Smooth muscle cell (in vitro differentiated cells): ENCODE measurements around the gene CYCS. TPM values are rescaled to one million over a fixed set of nuclear protein-coding genes. Genes with fewer than 3 reads are reported as not detected.

Experiments used
- DNase-seq: peaks from one replicate; lab custom pipeline; 2025; ENCODE audit not compliant: unreplicated experiment; lab: John Stamatoyannopoulos, UW
- H2AFZ ChIP-seq: fragments of 200-600 bp; sonication (generic); 2 replicates; pipeline ENCODE4 v1.6.0; 2016; ENCODE audit warnings: antibody characterized with exemption, low read depth, mild to moderate bottlenecking
- H3F3A ChIP-seq: fragments of 200-600 bp; sonication (generic); 2 replicates; pipeline ENCODE4 v1.6.0; 2017; ENCODE audit warnings: antibody characterized with exemption, low read depth
- H3K27ac ChIP-seq: fragments of 200-600 bp; sonication (generic); 2 replicates; pipeline ENCODE4 v1.5.1; 2016; ENCODE audit warnings: low read depth, mild to moderate bottlenecking
- H3K27me3 ChIP-seq: fragments of 200-600 bp; sonication (generic); 2 replicates; pipeline ENCODE4 v1.6.1; 2016; ENCODE audit warnings: low read depth, mild to moderate bottlenecking
- H3K36me3 ChIP-seq: fragments of 200-600 bp; sonication (generic); 2 replicates; pipeline ENCODE4 v1.5.1; 2016; ENCODE audit warnings: low read depth
- H3K4me1 ChIP-seq: fragments of 200-600 bp; sonication (generic); 2 replicates; pipeline ENCODE4 v1.5.1; 2016; ENCODE audit warnings: low read depth
- H3K4me2 ChIP-seq: fragments of 200-600 bp; sonication (generic); 2 replicates; pipeline ENCODE4 v1.6.0; 2016; ENCODE audit warnings: mild to moderate bottlenecking
- H3K4me3 ChIP-seq: fragments of 200-600 bp; sonication (generic); 2 replicates; pipeline ENCODE4 v1.5.1; 2016; ENCODE audit warnings: mild to moderate bottlenecking
- H3K79me2 ChIP-seq: fragments of 200-600 bp; sonication (generic); 2 replicates; pipeline ENCODE4 v1.6.0; 2016; ENCODE audit warnings: low read depth, mild to moderate bottlenecking
- H3K9ac ChIP-seq: fragments of 200-600 bp; sonication (generic); 2 replicates; pipeline ENCODE4 v1.6.0; 2016; ENCODE audit warnings: low read depth
- H3K9me3 ChIP-seq: fragments of 200-600 bp; sonication (generic); replicated peaks from 2 replicates; pipeline ENCODE4 v1.5.1; 2016; ENCODE audit warnings: low read depth
- H4K20me1 ChIP-seq: fragments of 200-600 bp; sonication (generic); 2 replicates; pipeline ENCODE4 v1.6.0; 2016; ENCODE audit warnings: low read depth
- WGBS: methylation state at CpG from one replicate; pipeline ENCODE4 v1.1.7; 2016; ENCODE audit warnings: low lambda C conversion rate; 5-methylcytosine and 5-hydroxymethylcytosine counted together
- polyA plus RNA-seq: library from polyadenylated mRNA; unstranded; fragments of >200 nt; fragmentation: Nextera tagmentation; extraction: Ambion mirVana; gene quantifications from 2 replicates; pipeline ENCODE4 v1.2.1, GENCODE V29; 2016
- total RNA-seq: library from RNA; depleted of rRNA; stranded (reverse); fragments of >200 nt; gene quantifications from 2 replicates; pipeline ENCODE4 v1.2.3, GENCODE V29; 2014
- TF ChIP-seq, protein P1 (sequence below): fragments of 200-600 bp; sonication (generic); IDR thresholded peaks from 2 replicates; pipeline ENCODE4 v1.5.1; 2017; ENCODE audit warnings: borderline replicate concordance, mild to moderate bottlenecking, antibody characterized with exemption; ENCODE audit not compliant: insufficient read depth, poor library complexity, severe bottlenecking

Gene CYCS
- total and polyA plus RNA-seq, 2 experiments from 2014 or later, result 100 to 154 TPM

DNA sequence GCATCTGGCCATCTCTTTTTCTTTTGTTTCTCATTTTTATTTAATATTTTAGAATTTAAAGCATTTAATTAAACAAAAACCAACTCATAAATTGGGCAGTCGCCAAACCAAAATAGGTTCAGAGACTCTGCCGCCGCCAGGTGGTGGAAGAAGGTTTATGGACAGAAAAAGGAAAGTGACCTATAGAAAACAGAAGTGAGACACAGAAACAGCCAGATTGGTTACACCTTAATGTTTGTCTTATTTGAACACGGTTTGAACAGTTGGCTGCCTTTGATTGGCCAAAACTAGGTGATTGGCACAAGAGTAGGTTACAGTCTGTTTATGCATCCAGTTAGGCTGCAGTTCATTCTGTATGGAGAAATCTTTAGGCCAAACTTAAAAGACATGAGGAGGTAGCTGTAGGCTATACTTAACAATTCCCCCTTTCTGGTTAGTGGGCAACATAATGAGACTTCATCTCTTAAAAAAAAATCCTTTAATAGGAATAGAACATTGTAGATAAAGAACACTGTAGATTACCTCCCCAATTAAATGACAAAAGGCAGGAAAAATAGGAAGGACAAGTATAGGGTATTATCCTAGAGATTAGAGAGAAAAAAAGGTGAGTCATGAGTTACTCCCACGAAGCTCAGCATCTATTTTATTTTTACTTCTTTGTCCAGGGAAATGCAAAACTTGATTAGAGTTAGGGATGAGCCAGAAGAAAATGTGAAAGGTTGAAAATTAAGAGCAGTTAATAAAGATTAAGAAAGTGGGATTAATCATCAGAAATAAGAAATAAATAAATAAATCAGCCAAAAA, 23.9 kb upstream of the CYCS start:
- Histone ChIP-seq H3K9ac (no peak overlapping the region), H3K4me2 (no peak overlapping the region), H4K20me1 (no peaks in the 10 kb centered on the region), H3F3A (no peaks in the 10 kb centered on the region), H2AFZ (no peak overlapping the region), H3K36me3 (no peaks in the 10 kb centered on the region), H3K27ac (no peak overlapping the region), H3K4me1 (peaks cover 7% of the 10 kb centered on the region), H3K9me3 (no peaks in the 10 kb centered on the region), H3K4me3 (no peak overlapping the region), H3K79me2 (no peaks in the 10 kb centered on the region), H3K27me3 (no peaks in the 10 kb centered on the region)
- 85% methylated on average over 5 of the region's 5 CpGs for WGBS
- DNase-seq, result no peak
- TF ChIP-seq, protein P1, sequence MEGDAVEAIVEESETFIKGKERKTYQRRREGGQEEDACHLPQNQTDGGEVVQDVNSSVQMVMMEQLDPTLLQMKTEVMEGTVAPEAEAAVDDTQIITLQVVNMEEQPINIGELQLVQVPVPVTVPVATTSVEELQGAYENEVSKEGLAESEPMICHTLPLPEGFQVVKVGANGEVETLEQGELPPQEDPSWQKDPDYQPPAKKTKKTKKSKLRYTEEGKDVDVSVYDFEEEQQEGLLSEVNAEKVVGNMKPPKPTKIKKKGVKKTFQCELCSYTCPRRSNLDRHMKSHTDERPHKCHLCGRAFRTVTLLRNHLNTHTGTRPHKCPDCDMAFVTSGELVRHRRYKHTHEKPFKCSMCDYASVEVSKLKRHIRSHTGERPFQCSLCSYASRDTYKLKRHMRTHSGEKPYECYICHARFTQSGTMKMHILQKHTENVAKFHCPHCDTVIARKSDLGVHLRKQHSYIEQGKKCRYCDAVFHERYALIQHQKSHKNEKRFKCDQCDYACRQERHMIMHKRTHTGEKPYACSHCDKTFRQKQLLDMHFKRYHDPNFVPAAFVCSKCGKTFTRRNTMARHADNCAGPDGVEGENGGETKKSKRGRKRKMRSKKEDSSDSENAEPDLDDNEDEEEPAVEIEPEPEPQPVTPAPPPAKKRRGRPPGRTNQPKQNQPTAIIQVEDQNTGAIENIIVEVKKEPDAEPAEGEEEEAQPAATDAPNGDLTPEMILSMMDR, result no peak

DNA sequence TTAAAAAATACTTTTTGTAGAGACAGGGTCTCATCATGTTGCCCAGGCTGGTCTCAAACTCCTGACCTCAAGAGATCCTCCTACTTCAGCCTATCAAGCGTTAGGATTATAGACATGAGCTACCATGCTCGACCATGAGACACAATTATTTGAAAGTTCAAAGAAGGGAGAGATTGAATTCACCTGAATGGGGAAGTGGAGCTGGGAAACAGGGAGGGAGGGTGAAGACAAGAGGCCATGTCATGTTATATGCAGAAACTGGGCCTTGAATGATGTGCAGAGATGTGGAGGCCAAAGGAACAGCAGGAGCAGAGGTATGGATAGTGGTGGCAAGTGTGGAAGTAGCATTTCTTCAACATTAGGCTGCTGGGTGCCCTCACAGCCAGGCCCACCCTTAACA, 18.7 kb upstream of the CYCS start:
- Histone ChIP-seq H2AFZ (no peak overlapping the region), H3K4me2 (no peak overlapping the region), H4K20me1 (no peaks in the 10 kb centered on the region), H3K36me3 (no peaks in the 10 kb centered on the region), H3K4me3 (no peak overlapping the region), H3K4me1 (no peaks in the 10 kb centered on the region), H3K9ac (no peak overlapping the region), H3K9me3 (no peaks in the 10 kb centered on the region), H3F3A (no peaks in the 10 kb centered on the region), H3K27me3 (no peaks in the 10 kb centered on the region), H3K27ac (no peak overlapping the region), H3K79me2 (no peaks in the 10 kb centered on the region)
- WGBS, result 90% methylated on average over 2 of the region's 2 CpGs
- DNase-seq, result no peak
- TF ChIP-seq, protein P1, result no peak

DNA sequence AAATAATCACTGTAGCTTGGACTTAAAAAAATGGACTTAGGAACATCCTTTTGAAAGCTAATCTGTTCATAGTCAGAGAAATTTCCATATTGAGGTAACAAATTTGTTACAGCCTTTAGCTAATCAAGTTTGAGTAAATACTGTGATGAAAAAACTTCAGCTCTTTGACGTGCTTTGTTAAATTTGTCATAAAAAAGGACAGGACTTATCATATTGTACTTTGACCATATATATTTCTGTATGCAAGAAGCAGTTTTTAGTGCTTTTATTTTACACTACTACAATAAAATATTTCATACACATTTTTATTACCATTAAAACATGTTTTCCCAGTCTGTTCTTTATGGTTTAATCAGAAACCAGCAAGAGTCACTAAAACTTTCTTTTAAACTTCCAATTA, 14.5 kb upstream of the CYCS start:
- Histone ChIP-seq H3K27me3 (no peaks in the 10 kb centered on the region), H4K20me1 (no peaks in the 10 kb centered on the region), H3K36me3 (no peaks in the 10 kb centered on the region), H3K9me3 (no peaks in the 10 kb centered on the region), H3K9ac (no peak overlapping the region), H2AFZ (no peak overlapping the region), H3K79me2 (no peaks in the 10 kb centered on the region), H3K27ac (no peak overlapping the region), H3K4me1 (no peaks in the 10 kb centered on the region), H3K4me2 (no peak overlapping the region), H3F3A (no peaks in the 10 kb centered on the region), H3K4me3 (no peak overlapping the region)
- DNase-seq, result no peak
- 92% methylated on average over 1 of the region's 1 CpG for WGBS
- TF ChIP-seq, protein P1, result no peak
